ENCODE data around the gene PMPCA. TPM values are rescaled to one million over a fixed set of nuclear protein-coding genes. Genes with fewer than 3 reads are reported as not detected.

PMPCA gene
- total RNA-seq, 1 experiment from 2014 or later, result 103 TPM

DNA sequence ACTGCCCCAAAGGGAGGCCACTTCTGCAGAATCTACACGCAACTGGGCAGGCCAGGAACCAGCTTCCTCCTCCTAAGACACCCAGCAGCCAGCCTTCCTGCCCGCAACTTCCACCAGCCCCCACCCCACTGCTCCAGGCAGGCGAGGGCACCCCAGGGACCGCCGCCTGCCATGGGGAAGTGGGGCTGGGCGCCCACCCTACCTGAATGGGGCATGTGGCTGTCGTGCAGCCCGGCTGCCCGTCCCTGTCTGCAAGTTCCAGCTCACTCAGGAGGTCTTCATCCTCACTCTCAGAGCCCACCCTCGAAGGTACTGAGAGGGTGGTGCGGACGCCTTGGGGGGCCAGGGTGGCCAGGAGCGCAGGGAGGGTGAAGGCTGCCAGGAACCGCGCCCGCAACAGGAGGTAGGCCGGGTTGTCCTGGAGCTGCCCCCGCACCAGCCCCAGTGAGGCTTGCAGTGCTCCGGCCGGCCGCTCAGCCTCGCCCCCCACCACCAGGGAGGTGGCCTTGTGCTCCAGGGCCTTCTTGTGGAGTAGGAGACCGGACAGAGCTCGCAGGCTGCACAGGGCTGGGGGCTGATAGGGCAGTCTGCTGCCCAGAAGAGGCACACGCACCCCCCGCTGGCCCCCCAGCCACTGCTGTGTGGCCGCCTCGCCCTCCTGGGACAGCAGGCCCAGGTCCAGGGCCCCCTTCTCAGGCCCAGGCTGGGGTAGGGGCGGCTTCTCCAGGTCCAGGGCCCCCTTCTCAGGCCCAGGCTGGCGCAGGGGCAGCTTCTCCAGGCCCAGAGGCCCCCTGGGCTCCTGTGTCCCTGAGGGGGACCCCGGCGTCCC lies 32.9 kb upstream of the PMPCA start:
- H3K27ac Mint-ChIP-seq, result no peak overlapping the region
- no peak overlapping the region for H3K4me3 Mint-ChIP-seq
- no peaks in the 10 kb centered on the region; the same call in none of the 2 replicates for H3K36me3 Mint-ChIP-seq
- H3K27me3 Mint-ChIP-seq (ENCODE audit: low read depth), result no peaks in the 10 kb centered on the region
- ATAC-seq (no peak), DNase-seq (ENCODE audit: low spot score) (no peak)
- ChIA-PET CTCF (interaction anchor here (0.8 to 1.2 kb wide), 2 partner anchors 24 to 38 kb away, joined by 3 to 4 read pairs; no protein-coding TSS in a partner anchor), POLR2A (interaction anchor here (0.8 kb wide), 1 partner anchor 247 kb away, joined by 3 read pairs; no protein-coding TSS in a partner anchor)
- TF ChIP-seq ZNF263 (CRISPR knock-in tag; IDR thresholded peaks at IDR 0.05; ENCODE audit: low read depth) (no peak), ATF2 (CRISPR knock-in tag; IDR thresholded peaks at IDR 0.05; ENCODE audit: borderline replicate concordance, low read depth) (no peak), HMGXB4 (CRISPR knock-in tag; IDR thresholded peaks at IDR 0.05) (no peak), SP1 (CRISPR knock-in tag; conservative IDR thresholded peaks at IDR 0.05) (no peak), ZNF512 (CRISPR knock-in tag; IDR thresholded peaks at IDR 0.05; ENCODE audit: borderline replicate concordance) (no peak), EMX1 (CRISPR knock-in tag; IDR thresholded peaks at IDR 0.05) (no peak), CBFB (CRISPR knock-in tag; IDR thresholded peaks at IDR 0.05; ENCODE audit: low read depth) (no peak)
- no peaks in the 10 kb centered on the region for H3K9me3 Mint-ChIP-seq
- no peaks in the 10 kb centered on the region for H3K4me1 Mint-ChIP-seq

- DNase-seq (ENCODE audit: low spot score) (no peak), ATAC-seq (no peak)
- TF ChIP-seq ZBTB21 (CRISPR knock-in tag; IDR thresholded peaks at IDR 0.05; ENCODE audit: borderline replicate concordance) (no peak), ZNF671 (CRISPR knock-in tag; IDR thresholded peaks at IDR 0.05) (no peak), CREM (CRISPR knock-in tag; IDR thresholded peaks at IDR 0.05) (no peak), ZNF138 (CRISPR knock-in tag; conservative IDR thresholded peaks at IDR 0.05) (no peak), ZNF396 (CRISPR knock-in tag; IDR thresholded peaks at IDR 0.05; ENCODE audit: borderline replicate concordance) (no peak)
- TF ChIP-seq, protein P1, sequence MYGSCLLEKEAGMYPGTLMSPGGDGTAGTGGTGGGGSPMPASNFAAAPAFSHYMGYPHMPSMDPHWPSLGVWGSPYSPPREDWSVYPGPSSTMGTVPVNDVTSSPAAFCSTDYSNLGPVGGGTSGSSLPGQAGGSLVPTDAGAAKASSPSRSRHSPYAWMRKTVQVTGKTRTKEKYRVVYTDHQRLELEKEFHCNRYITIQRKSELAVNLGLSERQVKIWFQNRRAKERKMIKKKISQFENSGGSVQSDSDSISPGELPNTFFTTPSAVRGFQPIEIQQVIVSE (CRISPR knock-in tag; IDR thresholded peaks at IDR 0.05; ENCODE audit: borderline replicate concordance), result no peak
- no peaks in the 10 kb centered on the region for H3K27me3 Mint-ChIP-seq (ENCODE audit: low read depth)
- no peaks in the 10 kb centered on the region; the same call in none of the 2 replicates for H3K36me3 Mint-ChIP-seq
- no peaks in the 10 kb centered on the region for H3K4me1 Mint-ChIP-seq
- no peak overlapping the region for H3K4me3 Mint-ChIP-seq
- no peak overlapping the region for H3K27ac Mint-ChIP-seq
- H3K9me3 Mint-ChIP-seq, result no peaks in the 10 kb centered on the region
- ChIA-PET CTCF (interaction anchor here (1.0 kb wide), 1 partner anchor 14 kb away, joined by 3 read pairs; no protein-coding TSS in a partner anchor), POLR2A (interaction anchor here (0.8 kb wide), 1 partner anchor 247 kb away, joined by 3 read pairs; no protein-coding TSS in a partner anchor)
These were observed 32.1 kb upstream of the PMPCA start for GRCh38 chr9:136378170-136379002.

- POLR2A ChIA-PET, result no interaction called here
- CTCF ChIA-PET, result interaction anchor here (1.0 kb wide), 1 partner anchor 15 kb away, joined by 3 read pairs; no protein-coding TSS in a partner anchor
- Mint-ChIP-seq H3K4me3 (no peak overlapping the region), H3K4me1 (no peaks in the 10 kb centered on the region), H3K27ac (no peak overlapping the region), H3K9me3 (no peaks in the 10 kb centered on the region), H3K27me3 (ENCODE audit: low read depth) (no peaks in the 10 kb centered on the region), H3K36me3 (peaks cover 2% of the 10 kb centered on the region)
- no peak for ATAC-seq
- DNase-seq (ENCODE audit: low spot score), result no peak
- TF ChIP-seq ARID4B (CRISPR knock-in tag; IDR thresholded peaks at IDR 0.05; ENCODE audit: borderline replicate concordance), result no peak
- no peak for TF ChIP-seq RELA (CRISPR knock-in tag; IDR thresholded peaks at IDR 0.05; ENCODE audit: borderline replicate concordance)
- no peak for TF ChIP-seq GABPB1 (CRISPR knock-in tag; IDR thresholded peaks at IDR 0.05)
- TF ChIP-seq ZNF512 (CRISPR knock-in tag; IDR thresholded peaks at IDR 0.05; ENCODE audit: borderline replicate concordance), result no peak
- no peak for TF ChIP-seq CREB1 (CRISPR knock-in tag; IDR thresholded peaks at IDR 0.05)
These were observed 31.5 kb upstream of the PMPCA start for GRCh38 chr9:136379003-136379287.
